Measurements from ENCODE around the gene CGN. TPM values are rescaled to one million over a fixed set of nuclear protein-coding genes. Genes with fewer than 3 reads are reported as not detected.

The CGN gene
- total and polyA plus RNA-seq, 2 of the 13 experiments (the other 11 are each of a cell fraction or from before 2014, with no cell fraction given) = 0.75 to 0.81 TPM

- TF ChIP-seq, protein P1, sequence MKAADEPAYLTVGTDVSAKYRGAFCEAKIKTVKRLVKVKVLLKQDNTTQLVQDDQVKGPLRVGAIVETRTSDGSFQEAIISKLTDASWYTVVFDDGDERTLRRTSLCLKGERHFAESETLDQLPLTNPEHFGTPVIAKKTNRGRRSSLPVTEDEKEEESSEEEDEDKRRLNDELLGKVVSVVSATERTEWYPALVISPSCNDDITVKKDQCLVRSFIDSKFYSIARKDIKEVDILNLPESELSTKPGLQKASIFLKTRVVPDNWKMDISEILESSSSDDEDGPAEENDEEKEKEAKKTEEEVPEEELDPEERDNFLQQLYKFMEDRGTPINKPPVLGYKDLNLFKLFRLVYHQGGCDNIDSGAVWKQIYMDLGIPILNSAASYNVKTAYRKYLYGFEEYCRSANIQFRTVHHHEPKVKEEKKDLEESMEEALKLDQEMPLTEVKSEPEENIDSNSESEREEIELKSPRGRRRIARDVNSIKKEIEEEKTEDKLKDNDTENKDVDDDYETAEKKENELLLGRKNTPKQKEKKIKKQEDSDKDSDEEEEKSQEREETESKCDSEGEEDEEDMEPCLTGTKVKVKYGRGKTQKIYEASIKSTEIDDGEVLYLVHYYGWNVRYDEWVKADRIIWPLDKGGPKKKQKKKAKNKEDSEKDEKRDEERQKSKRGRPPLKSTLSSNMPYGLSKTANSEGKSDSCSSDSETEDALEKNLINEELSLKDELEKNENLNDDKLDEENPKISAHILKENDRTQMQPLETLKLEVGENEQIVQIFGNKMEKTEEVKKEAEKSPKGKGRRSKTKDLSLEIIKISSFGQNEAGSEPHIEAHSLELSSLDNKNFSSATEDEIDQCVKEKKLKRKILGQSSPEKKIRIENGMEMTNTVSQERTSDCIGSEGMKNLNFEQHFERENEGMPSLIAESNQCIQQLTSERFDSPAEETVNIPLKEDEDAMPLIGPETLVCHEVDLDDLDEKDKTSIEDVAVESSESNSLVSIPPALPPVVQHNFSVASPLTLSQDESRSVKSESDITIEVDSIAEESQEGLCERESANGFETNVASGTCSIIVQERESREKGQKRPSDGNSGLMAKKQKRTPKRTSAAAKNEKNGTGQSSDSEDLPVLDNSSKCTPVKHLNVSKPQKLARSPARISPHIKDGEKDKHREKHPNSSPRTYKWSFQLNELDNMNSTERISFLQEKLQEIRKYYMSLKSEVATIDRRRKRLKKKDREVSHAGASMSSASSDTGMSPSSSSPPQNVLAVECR (CRISPR knock-in tag; IDR thresholded peaks at IDR 0.05; ENCODE audit: borderline replicate concordance) = no peak
- TF ChIP-seq ZNF747 (CRISPR knock-in tag; IDR thresholded peaks at IDR 0.05; ENCODE audit: borderline replicate concordance) (no peak), ZNF24 (IDR thresholded peaks at IDR 0.05) (no peak)
Observed at GRCh38 chr1:151556052-151556451, 44.9 kb downstream of the CGN start (continued).

GRCh38 chr1:151562661-151563060 lies 51.5 kb downstream of the CGN start:
- no peak for TF ChIP-seq ZNF207 (IDR thresholded peaks at IDR 0.05; ENCODE audit: borderline replicate concordance)
- TF ChIP-seq CREBL2 (CRISPR knock-in tag; IDR thresholded peaks at IDR 0.05; ENCODE audit: borderline replicate concordance) = no peak
- no peak for TF ChIP-seq MAFF (IDR thresholded peaks at IDR 0.05; ENCODE audit: low read depth, low read length)
- TF ChIP-seq PHF21A (CRISPR knock-in tag; IDR thresholded peaks at IDR 0.05) = no peak
- TF ChIP-seq, protein P2, sequence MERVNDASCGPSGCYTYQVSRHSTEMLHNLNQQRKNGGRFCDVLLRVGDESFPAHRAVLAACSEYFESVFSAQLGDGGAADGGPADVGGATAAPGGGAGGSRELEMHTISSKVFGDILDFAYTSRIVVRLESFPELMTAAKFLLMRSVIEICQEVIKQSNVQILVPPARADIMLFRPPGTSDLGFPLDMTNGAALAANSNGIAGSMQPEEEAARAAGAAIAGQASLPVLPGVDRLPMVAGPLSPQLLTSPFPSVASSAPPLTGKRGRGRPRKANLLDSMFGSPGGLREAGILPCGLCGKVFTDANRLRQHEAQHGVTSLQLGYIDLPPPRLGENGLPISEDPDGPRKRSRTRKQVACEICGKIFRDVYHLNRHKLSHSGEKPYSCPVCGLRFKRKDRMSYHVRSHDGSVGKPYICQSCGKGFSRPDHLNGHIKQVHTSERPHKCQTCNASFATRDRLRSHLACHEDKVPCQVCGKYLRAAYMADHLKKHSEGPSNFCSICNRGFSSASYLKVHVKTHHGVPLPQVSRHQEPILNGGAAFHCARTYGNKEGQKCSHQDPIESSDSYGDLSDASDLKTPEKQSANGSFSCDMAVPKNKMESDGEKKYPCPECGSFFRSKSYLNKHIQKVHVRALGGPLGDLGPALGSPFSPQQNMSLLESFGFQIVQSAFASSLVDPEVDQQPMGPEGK (CRISPR knock-in tag; IDR thresholded peaks at IDR 0.05) = no peak
- no peak for TF ChIP-seq MAFK (conservative IDR thresholded peaks at IDR 0.05 in 1 of 2, IDR thresholded peaks at IDR 0.05 in 1 of 2; ENCODE audit: low read length in 2 of 2)
- no peak for TF ChIP-seq HOXA7 (CRISPR knock-in tag; IDR thresholded peaks at IDR 0.05)
- TF ChIP-seq PHF5A (CRISPR knock-in tag; IDR thresholded peaks at IDR 0.05; ENCODE audit: low read depth, unreplicated experiment) = no peak
- no peak for TF ChIP-seq CBX2 (IDR thresholded peaks at IDR 0.05; ENCODE audit: low read depth, low read length)
- no peak for TF ChIP-seq CBX2 (CRISPR knock-in tag; IDR thresholded peaks at IDR 0.05; ENCODE audit: low read depth)
- no peak for TF ChIP-seq FOXA3 (CRISPR knock-in tag; IDR thresholded peaks at IDR 0.05)
- no peak for TF ChIP-seq MTF2 (CRISPR knock-in tag; IDR thresholded peaks at IDR 0.05; ENCODE audit: borderline replicate concordance)
- WGBS (ENCODE audit: low lambda C conversion rate) = 100% methylated on average over 1 of the region's 1 CpG
- no peak for ATAC-seq
- intact Hi-C loops (cut with micrococcal nuclease; ENCODE audit: unreplicated experiment) = no loop called here
- POLR2A ChIA-PET = interaction anchor here (0.7 kb wide), 1 partner anchor 23 kb away, joined by 4 read pairs; the partner anchor contains the start of gene TUFT1
- Histone ChIP-seq H3K9me3 (ENCODE audit: low read length) (no peaks in the 10 kb centered on the region), H3K4me2 (ENCODE audit: low read depth, low read length) (no peak overlapping the region), H3K4me1 (ENCODE audit: insufficient read depth, low read length) (peaks cover 17% of the 10 kb centered on the region), H3K27me3 (ENCODE audit: control insufficient read depth in 1 of 2, insufficient read depth in 2 of 2, low read length in 2 of 2) (no peaks in the 10 kb centered on the region), H3K36me3 (replicated peaks in 1 of 2; ENCODE audit: control insufficient read depth in 1 of 2, insufficient read depth in 2 of 2, low read length in 2 of 2) (peaks cover 3 to 5% of the 10 kb centered on the region in 2 experiments; a peak in 2 of 5 replicates), H4K20me1 (ENCODE audit: insufficient read depth, low read length) (no peaks in the 10 kb centered on the region), H3K4me3 (replicated peaks in 1 of 3; ENCODE audit: insufficient read depth in 1 of 3, low read depth in 2 of 3, low read length in 3 of 3) (no peak overlapping the region), H3K27ac (ENCODE audit: extremely low read length, insufficient read depth, low read length) (no peak overlapping the region), H3K79me2 (ENCODE audit: insufficient read depth, low read length) (no peaks in the 10 kb centered on the region), H2AFZ (ENCODE audit: low read length) (no peak overlapping the region), H3K9ac (ENCODE audit: insufficient read depth, low read depth, low read length) (no peak overlapping the region)
- CTCF ChIA-PET (ENCODE audit: low intra/inter-chr PET ratio, low total read pairs) = no interaction called here
- in situ Hi-C loops (cut with HindIII; ENCODE audit: extremely low pct_ligation_motif_present, low pct_unique_long_range_greater_than_20kb) = no loop called here
- no peak for DNase-seq (ENCODE audit: low spot score)
- no TSS peak for BruUV-seq (replicated peaks)
- FAIRE-seq = no peak
